ENCODE results near the gene FAM3B. TPM values are rescaled to one million over a fixed set of nuclear protein-coding genes. Genes with fewer than 3 reads are reported as not detected.

The FAM3B gene
- total RNA-seq, 4 donors from 2014 or later: not detected

DNA sequence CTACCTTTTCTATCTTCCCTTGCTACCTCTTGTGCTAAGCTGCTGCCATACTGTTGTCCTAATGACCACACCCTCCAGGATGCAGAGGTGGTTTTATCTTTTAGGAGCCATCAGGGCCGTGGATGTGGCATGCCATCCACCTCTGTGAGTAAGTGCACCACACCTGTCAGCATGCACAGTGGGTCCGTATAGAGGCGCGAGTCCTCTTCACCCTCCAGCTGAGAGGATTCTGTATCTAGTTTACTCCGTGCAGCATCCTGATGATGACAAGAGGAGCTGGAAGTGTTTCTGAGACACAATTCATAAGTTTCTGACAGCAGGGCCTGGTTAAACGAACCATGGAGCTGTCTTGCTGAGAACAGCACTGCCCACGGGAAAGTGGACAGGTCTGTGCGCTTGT is 11.2 kb downstream of the FAM3B start:
- intact Hi-C loops (cut with DNase I; ENCODE audit: low total_unique reads) (no loop called here), in situ Hi-C loops (cut with MboI; ENCODE audit: low sequenced_read_pairs in 4 of 4) (no loop called here)
- H3K27ac ChIP-seq: no peak overlapping the region
- H3K9me3 ChIP-seq: no peaks in the 10 kb centered on the region
- H3K36me3 ChIP-seq: no peaks in the 10 kb centered on the region
- no peak for DNase-seq
- no peak for ATAC-seq
- H3K27me3 ChIP-seq: no peaks in the 10 kb centered on the region
- H3K4me3 ChIP-seq: no peak overlapping the region
- no peaks in the 10 kb centered on the region for H3K4me1 ChIP-seq
- TF ChIP-seq POLR2A (IDR thresholded peaks at IDR 0.05): no peak
- TF ChIP-seq, protein P1, sequence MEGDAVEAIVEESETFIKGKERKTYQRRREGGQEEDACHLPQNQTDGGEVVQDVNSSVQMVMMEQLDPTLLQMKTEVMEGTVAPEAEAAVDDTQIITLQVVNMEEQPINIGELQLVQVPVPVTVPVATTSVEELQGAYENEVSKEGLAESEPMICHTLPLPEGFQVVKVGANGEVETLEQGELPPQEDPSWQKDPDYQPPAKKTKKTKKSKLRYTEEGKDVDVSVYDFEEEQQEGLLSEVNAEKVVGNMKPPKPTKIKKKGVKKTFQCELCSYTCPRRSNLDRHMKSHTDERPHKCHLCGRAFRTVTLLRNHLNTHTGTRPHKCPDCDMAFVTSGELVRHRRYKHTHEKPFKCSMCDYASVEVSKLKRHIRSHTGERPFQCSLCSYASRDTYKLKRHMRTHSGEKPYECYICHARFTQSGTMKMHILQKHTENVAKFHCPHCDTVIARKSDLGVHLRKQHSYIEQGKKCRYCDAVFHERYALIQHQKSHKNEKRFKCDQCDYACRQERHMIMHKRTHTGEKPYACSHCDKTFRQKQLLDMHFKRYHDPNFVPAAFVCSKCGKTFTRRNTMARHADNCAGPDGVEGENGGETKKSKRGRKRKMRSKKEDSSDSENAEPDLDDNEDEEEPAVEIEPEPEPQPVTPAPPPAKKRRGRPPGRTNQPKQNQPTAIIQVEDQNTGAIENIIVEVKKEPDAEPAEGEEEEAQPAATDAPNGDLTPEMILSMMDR (IDR thresholded peaks at IDR 0.05 in 4 of 5, conservative IDR thresholded peaks at IDR 0.05 in 1 of 5): no peak

DNA sequence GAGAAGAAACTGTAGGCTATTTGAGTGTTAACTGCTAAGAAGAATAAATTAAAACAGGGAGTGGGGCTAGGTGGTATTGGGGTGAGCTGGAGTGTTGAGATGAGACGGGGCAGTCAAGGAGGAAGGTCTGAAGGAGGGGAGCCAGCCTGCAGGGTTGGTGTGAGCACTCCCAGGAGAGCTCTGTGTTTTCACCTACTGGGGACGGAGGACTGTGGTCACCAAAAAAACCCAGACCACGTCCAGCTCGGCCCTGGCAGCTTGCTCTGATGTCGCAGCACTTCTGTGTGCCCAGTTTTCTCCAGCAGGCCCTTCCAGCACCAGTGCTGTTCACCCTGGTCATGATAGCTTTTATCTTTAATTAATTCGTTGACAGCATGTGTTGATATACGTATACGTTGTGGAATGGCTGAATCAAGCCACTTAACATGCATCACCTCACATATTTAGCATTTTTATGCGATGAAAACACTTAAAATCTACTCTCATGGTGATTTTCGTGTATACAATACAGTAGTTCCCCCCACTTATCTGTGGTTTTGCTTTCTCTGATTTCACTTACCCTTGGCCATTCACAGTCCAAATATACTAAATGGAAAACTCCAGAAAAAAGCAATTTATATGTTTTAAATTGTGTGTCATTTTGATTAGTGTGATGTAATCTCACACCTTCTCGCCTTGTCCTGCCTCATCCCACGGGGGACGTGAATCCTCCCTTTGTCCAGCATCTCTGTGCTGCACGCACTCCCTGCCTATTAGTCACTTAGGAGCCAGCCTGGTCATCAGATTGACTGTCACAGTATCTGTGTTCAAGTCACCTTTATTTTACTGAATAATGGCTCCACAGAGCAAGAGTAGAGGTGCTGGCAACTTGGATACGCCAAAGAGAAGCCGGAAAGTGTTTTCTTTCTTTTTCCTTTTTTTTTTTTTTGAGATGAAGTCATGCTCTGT is 12.3 kb downstream of the FAM3B start:
- Histone ChIP-seq H3K9me3 (no peaks in the 10 kb centered on the region), H3K27ac (no peak overlapping the region), H3K27me3 (no peaks in the 10 kb centered on the region), H3K36me3 (no peaks in the 10 kb centered on the region), H3K4me1 (no peaks in the 10 kb centered on the region), H3K4me3 (no peak overlapping the region)
- ATAC-seq: no peak
- TF ChIP-seq, protein P1 (IDR thresholded peaks at IDR 0.05 in 4 of 5, conservative IDR thresholded peaks at IDR 0.05 in 1 of 5): no peak
- TF ChIP-seq POLR2A (IDR thresholded peaks at IDR 0.05): no peak
- no peak for DNase-seq
- intact Hi-C loops (cut with DNase I; ENCODE audit: low total_unique reads) (no loop called here), in situ Hi-C loops (cut with MboI; ENCODE audit: low sequenced_read_pairs in 4 of 4) (no loop called here)

DNA sequence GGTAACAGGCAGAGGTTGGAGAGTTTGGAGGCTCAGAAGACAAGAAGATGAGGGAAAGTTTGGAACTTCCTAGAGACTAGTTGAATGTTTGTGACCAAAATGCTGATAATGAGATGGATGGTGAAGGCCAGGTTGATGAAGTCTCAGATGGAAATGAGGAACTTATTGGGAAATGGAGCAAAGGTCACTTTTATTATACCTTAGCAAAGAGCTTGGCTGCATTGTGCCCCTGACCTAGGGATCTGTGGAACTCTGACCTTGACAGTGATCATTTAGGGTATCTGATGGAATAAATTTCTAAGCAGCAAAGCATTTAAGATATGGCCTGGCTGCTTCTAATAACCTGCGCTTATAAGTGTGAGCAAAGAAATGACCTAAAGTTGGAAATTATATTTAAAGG is 17.2 kb downstream of the FAM3B start:
- Histone ChIP-seq H3K27me3 (peaks cover 0 to 3% (median 0%) of the 10 kb centered on the region in 3 donors), H3K9me3 (no peaks in the 10 kb centered on the region), H3K27ac (no peak overlapping the region), H3K36me3 (no peaks in the 10 kb centered on the region), H3K4me1 (no peaks in the 10 kb centered on the region), H3K4me3 (no peak overlapping the region)
- TF ChIP-seq POLR2A (IDR thresholded peaks at IDR 0.05): no peak
- TF ChIP-seq, protein P1 (IDR thresholded peaks at IDR 0.05 in 4 of 5, conservative IDR thresholded peaks at IDR 0.05 in 1 of 5): no peak
- in situ Hi-C loops (cut with MboI; ENCODE audit: low sequenced_read_pairs in 4 of 4) (no loop called here), intact Hi-C loops (cut with DNase I; ENCODE audit: low total_unique reads) (no loop called here)
- no peak for ATAC-seq
- DNase-seq: no peak

DNA sequence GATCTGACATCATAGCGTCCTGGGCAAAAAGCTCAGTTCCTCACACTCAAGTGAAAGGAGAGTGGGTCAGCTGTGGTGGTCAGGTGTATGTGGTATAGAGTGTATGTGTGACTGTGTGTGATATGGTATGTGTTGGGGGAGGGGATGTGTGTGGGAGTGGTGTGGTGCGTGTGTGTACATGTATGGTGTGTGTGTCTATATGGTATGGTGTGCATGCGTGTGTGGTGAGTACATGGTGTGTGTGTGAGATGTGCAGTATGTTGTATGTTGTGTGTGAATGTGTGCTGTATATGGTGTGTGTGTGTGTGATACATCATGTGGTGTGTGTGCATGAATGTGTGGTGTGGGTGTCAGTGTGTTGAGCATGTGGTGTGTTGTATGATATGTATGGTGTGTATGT is 20.9 kb downstream of the FAM3B start:
- DNase-seq (no peak), ATAC-seq (no peak)
- in situ Hi-C loops (cut with MboI; ENCODE audit: low sequenced_read_pairs in 4 of 4) (no loop called here), intact Hi-C loops (cut with DNase I; ENCODE audit: low total_unique reads) (no loop called here)
- no peak for TF ChIP-seq POLR2A (IDR thresholded peaks at IDR 0.05)
- TF ChIP-seq, protein P1 (IDR thresholded peaks at IDR 0.05 in 4 of 5, conservative IDR thresholded peaks at IDR 0.05 in 1 of 5): no peak
- no peak overlapping the region for H3K4me3 ChIP-seq
- H3K27me3 ChIP-seq: peaks cover 0 to 3% (median 0%) of the 10 kb centered on the region in 3 donors
- H3K36me3 ChIP-seq: no peaks in the 10 kb centered on the region
- H3K9me3 ChIP-seq: no peaks in the 10 kb centered on the region
- H3K4me1 ChIP-seq: no peaks in the 10 kb centered on the region
- no peak overlapping the region for H3K27ac ChIP-seq

Measured in gastrocnemius medialis (tissue), 4 donors.